ENCODE measurements around the gene LAG3.

Gene LAG3

GRCh38 chr12:6821591-6822425 lies 49.5 kb downstream of the LAG3 start, which contains the start of gene GPR162:
Gene GPR162, plus strand, starts transcription at chr12:6821821. Its CDS starts 2,078 bp downstream, at chr12:6823899.
- no peak for DNase-seq (ENCODE audit: low read depth in 3 of 3, low spot score in 1 of 3)

DNA sequence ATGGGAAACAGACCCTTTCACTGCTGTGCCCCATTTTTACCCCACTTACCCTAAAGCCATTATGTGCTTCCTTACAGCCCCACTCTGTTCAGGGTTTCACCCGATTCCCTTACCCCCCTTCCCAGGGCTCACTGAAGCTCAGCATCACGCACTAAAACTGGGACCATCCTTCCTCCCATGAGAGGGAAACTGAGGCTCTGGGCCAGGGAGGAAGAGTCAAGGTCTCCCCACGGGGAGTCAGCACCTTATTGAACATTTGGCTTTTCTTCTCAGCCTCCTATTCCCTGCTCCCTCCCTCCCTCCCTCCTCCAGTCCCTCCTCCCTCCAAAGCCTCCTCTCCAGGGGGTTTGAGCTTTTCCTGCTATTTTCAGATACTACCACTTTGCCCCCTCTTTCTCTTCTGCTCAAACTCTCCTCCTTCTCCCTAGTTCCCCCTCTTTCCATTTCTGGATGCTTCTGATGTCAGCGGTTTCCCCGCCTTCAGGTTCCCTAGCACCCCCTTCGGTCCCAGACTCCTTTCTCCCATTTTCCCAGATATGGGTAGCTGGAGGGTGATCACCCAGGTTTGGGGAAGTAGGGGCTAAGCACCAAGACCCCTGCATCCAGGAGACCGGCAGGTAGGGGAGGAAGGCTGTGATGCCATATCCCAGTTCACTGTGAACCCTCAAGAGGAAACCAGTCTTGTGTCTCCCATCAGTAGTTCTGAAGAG lies 50.3 kb downstream of the LAG3 start:
- no peak for DNase-seq (ENCODE audit: low read depth in 3 of 3, low spot score in 1 of 3)

GRCh38 chr12:6823182-6824084 lies 51.1 kb downstream of the LAG3 start:
- no peak for DNase-seq (ENCODE audit: low read depth in 3 of 3, low spot score in 1 of 3)

DNA sequence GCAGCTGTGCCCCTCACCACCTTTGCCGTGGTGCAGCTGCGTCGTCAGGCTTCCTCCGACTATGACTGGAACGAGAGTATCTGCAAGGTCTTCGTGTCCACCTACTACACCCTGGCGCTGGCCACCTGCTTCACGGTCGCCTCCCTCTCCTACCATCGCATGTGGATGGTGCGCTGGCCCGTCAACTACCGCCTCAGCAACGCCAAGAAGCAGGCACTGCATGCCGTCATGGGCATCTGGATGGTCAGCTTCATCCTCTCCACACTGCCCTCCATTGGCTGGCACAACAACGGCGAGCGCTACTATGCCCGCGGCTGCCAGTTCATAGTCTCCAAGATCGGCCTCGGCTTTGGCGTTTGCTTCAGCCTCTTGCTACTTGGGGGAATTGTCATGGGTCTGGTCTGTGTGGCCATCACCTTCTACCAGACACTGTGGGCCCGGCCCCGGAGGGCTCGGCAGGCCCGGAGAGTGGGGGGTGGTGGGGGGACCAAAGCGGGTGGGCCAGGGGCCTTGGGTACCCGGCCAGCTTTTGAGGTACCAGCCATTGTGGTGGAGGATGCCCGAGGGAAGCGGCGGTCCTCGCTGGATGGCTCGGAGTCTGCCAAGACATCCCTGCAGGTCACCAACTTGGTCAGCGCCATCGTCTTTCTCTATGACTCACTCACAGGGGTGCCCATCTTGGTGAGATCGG lies 51.9 kb downstream of the LAG3 start:
- no peak for DNase-seq (ENCODE audit: low read depth in 3 of 3, low spot score in 1 of 3)

GRCh38 chr12:6824901-6825381 lies 52.6 kb downstream of the LAG3 start:
- DNase-seq (ENCODE audit: low read depth in 3 of 3, low spot score in 1 of 3) = no peak

- peak; percentile 47 to 81 (median 69) for DNase-seq (ENCODE audit: low read depth in 3 of 3, low spot score in 1 of 3)
Measured at GRCh38 chr12:6825398-6826124, 53.2 kb downstream of the LAG3 start.

DNA sequence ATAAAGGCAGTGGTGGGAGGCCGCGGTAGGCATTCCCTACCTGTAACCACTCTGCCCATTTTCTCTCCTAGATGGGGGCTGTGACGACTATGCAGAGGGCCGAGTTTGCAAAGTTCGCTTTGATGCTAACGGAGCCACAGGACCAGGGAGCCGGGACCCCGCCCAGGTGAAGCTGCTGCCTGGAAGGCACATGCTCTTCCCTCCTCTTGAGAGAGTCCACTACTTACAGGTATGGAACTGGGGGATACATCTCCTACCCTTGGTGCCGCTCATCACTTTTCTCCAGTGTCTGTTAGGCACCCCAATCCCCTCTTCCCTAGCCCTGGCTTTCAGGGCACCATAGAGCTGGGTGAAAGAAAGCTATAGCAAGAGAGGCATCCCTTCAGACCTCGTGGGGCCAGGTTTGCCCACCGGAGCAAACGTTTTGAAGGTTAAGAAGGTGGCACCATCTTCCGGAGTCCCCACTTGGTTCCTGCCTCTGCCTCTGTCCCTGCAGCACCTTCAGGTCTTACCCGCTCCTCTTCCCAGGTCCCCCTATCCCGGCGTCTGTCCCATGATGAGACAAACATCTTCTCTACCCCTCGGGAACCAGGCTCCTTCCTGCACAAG lies 53.9 kb downstream of the LAG3 start:
- DNase-seq (ENCODE audit: low read depth in 3 of 3, low spot score in 1 of 3) = no peak

DNA sequence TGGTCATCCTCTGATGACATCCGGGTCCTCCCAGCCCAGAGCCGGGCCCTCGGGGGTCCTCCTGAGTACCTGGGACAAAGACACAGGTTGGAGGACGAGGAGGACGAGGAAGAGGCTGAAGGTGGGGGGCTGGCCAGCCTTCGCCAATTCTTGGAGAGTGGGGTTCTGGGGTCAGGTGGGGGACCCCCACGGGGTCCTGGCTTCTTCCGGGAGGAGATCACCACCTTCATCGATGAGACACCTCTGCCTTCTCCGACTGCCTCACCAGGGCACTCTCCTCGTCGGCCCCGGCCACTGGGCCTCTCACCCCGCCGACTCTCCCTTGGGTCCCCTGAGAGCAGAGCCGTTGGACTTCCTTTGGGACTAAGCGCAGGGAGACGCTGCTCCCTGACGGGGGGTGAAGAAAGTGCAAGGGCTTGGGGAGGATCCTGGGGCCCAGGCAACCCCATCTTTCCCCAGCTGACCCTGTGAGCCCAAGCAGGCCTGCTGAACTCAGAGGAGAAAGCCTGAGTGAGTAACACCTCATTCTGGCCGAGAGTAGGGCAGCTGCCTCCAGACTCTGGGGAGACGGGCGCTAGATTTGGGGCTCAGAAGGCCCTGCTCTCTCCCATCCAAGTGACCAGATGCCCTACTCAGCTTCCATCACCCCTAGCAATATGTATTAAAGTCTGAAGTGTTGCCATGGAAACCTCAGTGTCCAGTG lies 54.6 kb downstream of the LAG3 start:
- no peak for DNase-seq (ENCODE audit: low read depth in 3 of 3, low spot score in 1 of 3)

GRCh38 chr12:6827437-6827911 lies 55.2 kb downstream of the LAG3 start:
- peak in 1 of 3 donors; percentile 36 for DNase-seq (ENCODE audit: low read depth in 3 of 3, low spot score in 1 of 3)
